HG03520 (cell line): ENCODE measurements around the gene PCGF5.
"Not testable (repeated sequence)": the region's sequence is repeated elsewhere in the genome, so short reads cannot be mapped to it uniquely, and the experiment has no call there.

Source experiments
- ATAC-seq: cut with Tn5 transposase; IDR thresholded peaks from one replicate; pipeline ENCODE4 v1.9.1; 2021; ENCODE audit warnings: mild to moderate bottlenecking, moderate library complexity; ENCODE audit not compliant: unreplicated experiment

PCGF5 gene

GRCh38 chr10:91271886-91272285 is 51.4 kb downstream of the PCGF5 start:
- ATAC-seq, result no peak

GRCh38 chr10:91284486-91285090 is 64.1 kb downstream of the PCGF5 start:
- no peak for ATAC-seq

GRCh38 chr10:91286572-91286971 is 66.1 kb downstream of the PCGF5 start:
- ATAC-seq, result no peak

GRCh38 chr10:91287276-91287675 is 66.8 kb downstream of the PCGF5 start:
- no peak for ATAC-seq

- ATAC-seq, result no peak
These were observed 67.4 kb downstream of the PCGF5 start for GRCh38 chr10:91287912-91288311.

- ATAC-seq, result no peak
These were observed 68.8 kb downstream of the PCGF5 start for GRCh38 chr10:91289305-91289704.

- no peak for ATAC-seq
These were observed 70.1 kb downstream of the PCGF5 start for GRCh38 chr10:91290607-91291006.

- ATAC-seq, result no peak
These were observed 73.9 kb downstream of the PCGF5 start for GRCh38 chr10:91294134-91294906.

GRCh38 chr10:91295346-91295745 is 74.9 kb downstream of the PCGF5 start:
- ATAC-seq, result no peak

GRCh38 chr10:91296471-91296870 is 76.0 kb downstream of the PCGF5 start:
- no peak for ATAC-seq

- peak; percentile 78 for ATAC-seq
These were observed 77.9 kb downstream of the PCGF5 start for GRCh38 chr10:91298224-91298871.

GRCh38 chr10:91299999-91300575 is 79.6 kb downstream of the PCGF5 start:
- ATAC-seq, result no peak

- not testable (repeated sequence) for ATAC-seq
These were observed 82.5 kb downstream of the PCGF5 start for GRCh38 chr10:91302946-91303345.

GRCh38 chr10:91305979-91306378 is 85.5 kb downstream of the PCGF5 start:
- not testable (repeated sequence) for ATAC-seq

- no peak for ATAC-seq
These were observed 87.0 kb downstream of the PCGF5 start for GRCh38 chr10:91307489-91307888.

- no peak for ATAC-seq
These were observed 89.2 kb downstream of the PCGF5 start for GRCh38 chr10:91309711-91310110.

GRCh38 chr10:91311601-91312381 is 91.3 kb downstream of the PCGF5 start:
- no peak for ATAC-seq

GRCh38 chr10:91312382-91312733 is 91.9 kb downstream of the PCGF5 start:
- no peak for ATAC-seq

GRCh38 chr10:91313796-91314485 is 93.5 kb downstream of the PCGF5 start:
- no peak for ATAC-seq

- no peak for ATAC-seq
These were observed 96.0 kb downstream of the PCGF5 start for GRCh38 chr10:91316486-91316885.
